Liver (tissue), 3 donors: ENCODE results near the gene LGALS8.

Experiments
- CTCF ChIP-seq: fragments of 150-350 bp; IDR thresholded peaks from 2 replicates; pipeline ENCODE4 v1.5.1; 2017; ENCODE audit warnings: improper control_type of control experiment, low read depth, low read length; ENCODE audit not compliant: missing input control
- SP1 ChIP-seq: IDR thresholded peaks from 2 replicates; pipeline ENCODE4 v1.6.1; 2018; ENCODE audit warnings: antibody characterized with exemption, mild to moderate bottlenecking
- YY1 ChIP-seq: IDR thresholded peaks from 2 replicates; pipeline ENCODE4 v1.6.1; 2016; ENCODE audit warnings: antibody characterized with exemption, mild to moderate bottlenecking
- TF ChIP-seq, protein P1 (sequence below): IDR thresholded peaks from 2 replicates; pipeline ENCODE4 v1.6.1; 2016; ENCODE audit warnings: antibody characterized with exemption
- TF ChIP-seq, protein P2 (sequence below): IDR thresholded peaks from 2 replicates; pipeline ENCODE4 v1.6.1; 2016; ENCODE audit warnings: antibody characterized with exemption, mild to moderate bottlenecking
- donor health status: healthy.
- donor health status: healthy.

- TF ChIP-seq CTCF (no peak), YY1 (no peak), SP1 (no peak)
- TF ChIP-seq, protein P1, sequence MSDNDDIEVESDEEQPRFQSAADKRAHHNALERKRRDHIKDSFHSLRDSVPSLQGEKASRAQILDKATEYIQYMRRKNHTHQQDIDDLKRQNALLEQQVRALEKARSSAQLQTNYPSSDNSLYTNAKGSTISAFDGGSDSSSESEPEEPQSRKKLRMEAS = no peak
- TF ChIP-seq, protein P2, sequence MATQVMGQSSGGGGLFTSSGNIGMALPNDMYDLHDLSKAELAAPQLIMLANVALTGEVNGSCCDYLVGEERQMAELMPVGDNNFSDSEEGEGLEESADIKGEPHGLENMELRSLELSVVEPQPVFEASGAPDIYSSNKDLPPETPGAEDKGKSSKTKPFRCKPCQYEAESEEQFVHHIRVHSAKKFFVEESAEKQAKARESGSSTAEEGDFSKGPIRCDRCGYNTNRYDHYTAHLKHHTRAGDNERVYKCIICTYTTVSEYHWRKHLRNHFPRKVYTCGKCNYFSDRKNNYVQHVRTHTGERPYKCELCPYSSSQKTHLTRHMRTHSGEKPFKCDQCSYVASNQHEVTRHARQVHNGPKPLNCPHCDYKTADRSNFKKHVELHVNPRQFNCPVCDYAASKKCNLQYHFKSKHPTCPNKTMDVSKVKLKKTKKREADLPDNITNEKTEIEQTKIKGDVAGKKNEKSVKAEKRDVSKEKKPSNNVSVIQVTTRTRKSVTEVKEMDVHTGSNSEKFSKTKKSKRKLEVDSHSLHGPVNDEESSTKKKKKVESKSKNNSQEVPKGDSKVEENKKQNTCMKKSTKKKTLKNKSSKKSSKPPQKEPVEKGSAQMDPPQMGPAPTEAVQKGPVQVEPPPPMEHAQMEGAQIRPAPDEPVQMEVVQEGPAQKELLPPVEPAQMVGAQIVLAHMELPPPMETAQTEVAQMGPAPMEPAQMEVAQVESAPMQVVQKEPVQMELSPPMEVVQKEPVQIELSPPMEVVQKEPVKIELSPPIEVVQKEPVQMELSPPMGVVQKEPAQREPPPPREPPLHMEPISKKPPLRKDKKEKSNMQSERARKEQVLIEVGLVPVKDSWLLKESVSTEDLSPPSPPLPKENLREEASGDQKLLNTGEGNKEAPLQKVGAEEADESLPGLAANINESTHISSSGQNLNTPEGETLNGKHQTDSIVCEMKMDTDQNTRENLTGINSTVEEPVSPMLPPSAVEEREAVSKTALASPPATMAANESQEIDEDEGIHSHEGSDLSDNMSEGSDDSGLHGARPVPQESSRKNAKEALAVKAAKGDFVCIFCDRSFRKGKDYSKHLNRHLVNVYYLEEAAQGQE = no peak
Measured at GRCh38 chr1:236602171-236602570, 78.4 kb downstream of the LGALS8 start.
